Sigmoid colon (tissue), 7 donors: Measurements from ENCODE around the gene UBE3C. TPM values are rescaled to one million over a fixed set of nuclear protein-coding genes. Genes with fewer than 3 reads are reported as not detected.

Source experiments
- DNase-seq: peaks from one replicate; pipeline ENCODE4 v3.0.0-alpha.2; 2019
- H3K27ac ChIP-seq, 4 donors: fragments of 200-600 bp; sonication (generic); one replicate each; pipeline ENCODE4 v1.5.1; 2016 to 2019; ENCODE audit warnings: mild to moderate bottlenecking in 1 of 4
- H3K27me3 ChIP-seq, 3 donors: fragments of 200-600 bp; sonication (generic); one replicate each; pipeline ENCODE4 v1.5.1; 2019; ENCODE audit warnings: mild to moderate bottlenecking in 1 of 3
- H3K36me3 ChIP-seq, 4 donors: fragments of 200-600 bp; sonication (generic); one replicate each; pipeline ENCODE4 v1.5.1; 2016 to 2019
- H3K4me1 ChIP-seq, 4 donors: fragments of 200-600 bp; sonication (generic); one replicate each; pipeline ENCODE4 v1.5.1; 2017 to 2019
- H3K4me3 ChIP-seq, 4 donors: fragments of 200-600 bp; sonication (generic); one replicate each; pipeline ENCODE4 v1.5.1; 2017 to 2019; ENCODE audit warnings: mild to moderate bottlenecking in 2 of 4, moderate library complexity in 1 of 4
- H3K9me3 ChIP-seq, 4 donors: fragments of 200-600 bp in 3 of 4; sonication (generic) in 3 of 4; one replicate each; pipeline versions ENCODE4 v1.5.1 to v1.6.1; 2013 to 2019
- EP300 ChIP-seq, 4 donors: sonication (generic); formaldehyde crosslinking; IDR thresholded peaks; one replicate each; pipeline ENCODE4 v1.6.1; 2017; ENCODE audit warnings: antibody characterized with exemption in 4 of 4
- POLR2A ChIP-seq, 2 donors: fragments of 450-650 bp; IDR thresholded peaks; one replicate each; pipeline ENCODE4 v1.6.1; 2016; ENCODE audit warnings: antibody characterized with exemption in 2 of 2, mild to moderate bottlenecking in 2 of 2, moderate library complexity in 2 of 2
- POLR2AphosphoS5 ChIP-seq, 4 donors: sonication (generic); formaldehyde crosslinking; IDR thresholded peaks; one replicate each; pipeline ENCODE4 v1.6.1; 2017; ENCODE audit warnings: antibody characterized with exemption in 4 of 4
- WGBS, 2 donors: extraction: QIAGEN DNeasy Blood & Tissue Kit; methylation state at CpG; one replicate each; pipeline ENCODE4 v1.1.7; 2013; 5-methylcytosine and 5-hydroxymethylcytosine counted together
- intact Hi-C: fragments of 100-400 bp; cut with DNase I; formaldehyde crosslinking; loops from one replicate; pipeline ENCODE4 v1.15.1; 2023
- polyA plus RNA-seq, 3 donors: library from polyadenylated mRNA; stranded (reverse); fragments of 200-250 nt; gene quantifications; one replicate each; pipeline ENCODE4 v1.2.3, GENCODE V29; 2013
- total RNA-seq, 4 donors: library from RNA; depleted of rRNA; stranded (reverse); fragments of >200 nt; gene quantifications; one replicate each; pipeline ENCODE4 v1.1.0, GENCODE V29; 2016
- TF ChIP-seq, protein P1 (sequence below), 4 experiments: fragments of 450-650 bp in 3 of 4; fragments of 200-600 bp in 1 of 4; IDR thresholded peaks; one replicate each; pipeline ENCODE4 v1.5.1; 2016 to 2019; ENCODE audit warnings: antibody characterized with exemption in 4 of 4, mild to moderate bottlenecking in 3 of 4, moderate library complexity in 2 of 4
- donor health status: healthy with polysubstance abuse.
- donor health status: Bipolar disorder and iron deficiency.
- donor health status: healthy.

The UBE3C gene
- total and polyA plus RNA-seq, 7 donors: 21.0 to 84.2 (median 55.7) TPM

DNA sequence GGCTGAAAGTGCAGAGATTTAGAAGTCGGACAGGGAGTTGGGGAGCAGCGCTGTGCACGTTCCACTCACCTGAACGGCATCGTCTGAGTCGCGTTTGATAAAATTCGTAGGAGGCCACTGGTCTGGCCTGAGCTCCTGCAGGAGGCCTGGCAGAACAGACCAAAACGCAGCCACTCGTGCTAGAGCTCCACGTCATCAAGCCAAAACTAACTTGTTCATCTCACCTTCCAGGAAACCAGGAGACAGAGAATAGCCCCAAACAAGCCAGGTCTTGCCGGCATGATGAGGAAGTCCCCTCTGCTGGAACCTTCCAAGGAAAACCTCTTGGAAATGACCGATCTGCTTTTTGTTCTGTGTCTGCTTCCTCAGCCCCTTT is 154.7 kb downstream of the UBE3C start:
- TF ChIP-seq, protein P1, sequence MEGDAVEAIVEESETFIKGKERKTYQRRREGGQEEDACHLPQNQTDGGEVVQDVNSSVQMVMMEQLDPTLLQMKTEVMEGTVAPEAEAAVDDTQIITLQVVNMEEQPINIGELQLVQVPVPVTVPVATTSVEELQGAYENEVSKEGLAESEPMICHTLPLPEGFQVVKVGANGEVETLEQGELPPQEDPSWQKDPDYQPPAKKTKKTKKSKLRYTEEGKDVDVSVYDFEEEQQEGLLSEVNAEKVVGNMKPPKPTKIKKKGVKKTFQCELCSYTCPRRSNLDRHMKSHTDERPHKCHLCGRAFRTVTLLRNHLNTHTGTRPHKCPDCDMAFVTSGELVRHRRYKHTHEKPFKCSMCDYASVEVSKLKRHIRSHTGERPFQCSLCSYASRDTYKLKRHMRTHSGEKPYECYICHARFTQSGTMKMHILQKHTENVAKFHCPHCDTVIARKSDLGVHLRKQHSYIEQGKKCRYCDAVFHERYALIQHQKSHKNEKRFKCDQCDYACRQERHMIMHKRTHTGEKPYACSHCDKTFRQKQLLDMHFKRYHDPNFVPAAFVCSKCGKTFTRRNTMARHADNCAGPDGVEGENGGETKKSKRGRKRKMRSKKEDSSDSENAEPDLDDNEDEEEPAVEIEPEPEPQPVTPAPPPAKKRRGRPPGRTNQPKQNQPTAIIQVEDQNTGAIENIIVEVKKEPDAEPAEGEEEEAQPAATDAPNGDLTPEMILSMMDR (IDR thresholded peaks at IDR 0.05): no peak
- TF ChIP-seq POLR2A (IDR thresholded peaks at IDR 0.05) (no peak), POLR2AphosphoS5 (IDR thresholded peaks at IDR 0.05) (no peak), EP300 (IDR thresholded peaks at IDR 0.05) (no peak)
- H3K27ac ChIP-seq: no peak overlapping the region
- 66 to 89% methylated on average over 13 of the region's 13 CpGs for WGBS, 2 donors
- H3K4me3 ChIP-seq: no peak overlapping the region
- peaks cover 0 to 3% (median 0%) of the 10 kb centered on the region in 3 donors for H3K27me3 ChIP-seq
- H3K4me1 ChIP-seq: no peaks in the 10 kb centered on the region
- intact Hi-C loops: no loop called here
- no peaks in the 10 kb centered on the region for H3K9me3 ChIP-seq
- DNase-seq: no peak
- H3K36me3 ChIP-seq: no peaks in the 10 kb centered on the region

DNA sequence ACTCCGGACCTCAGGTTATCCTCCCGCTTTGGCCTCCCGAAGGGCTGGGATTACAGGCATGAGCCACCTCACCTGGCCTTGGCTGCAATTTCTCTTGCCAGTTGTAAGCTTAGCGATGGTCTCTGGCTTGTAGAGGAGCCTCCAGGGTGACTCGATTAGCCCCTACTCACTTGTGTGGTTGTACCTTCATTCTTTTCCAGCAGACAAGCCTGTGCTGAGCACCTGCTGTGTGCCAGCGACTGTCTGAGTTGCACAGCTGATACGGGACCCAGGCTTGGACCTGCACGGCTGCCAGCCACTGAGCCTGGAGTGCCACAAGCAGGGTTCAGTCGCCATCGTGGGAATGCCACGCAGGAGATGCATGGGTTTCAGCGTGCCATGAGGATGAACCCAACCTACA is 156.0 kb downstream of the UBE3C start:
- intact Hi-C loops: no loop called here
- no peak for DNase-seq
- WGBS, 2 donors: 90 to 92% methylated on average over 12 of the region's 12 CpGs

DNA sequence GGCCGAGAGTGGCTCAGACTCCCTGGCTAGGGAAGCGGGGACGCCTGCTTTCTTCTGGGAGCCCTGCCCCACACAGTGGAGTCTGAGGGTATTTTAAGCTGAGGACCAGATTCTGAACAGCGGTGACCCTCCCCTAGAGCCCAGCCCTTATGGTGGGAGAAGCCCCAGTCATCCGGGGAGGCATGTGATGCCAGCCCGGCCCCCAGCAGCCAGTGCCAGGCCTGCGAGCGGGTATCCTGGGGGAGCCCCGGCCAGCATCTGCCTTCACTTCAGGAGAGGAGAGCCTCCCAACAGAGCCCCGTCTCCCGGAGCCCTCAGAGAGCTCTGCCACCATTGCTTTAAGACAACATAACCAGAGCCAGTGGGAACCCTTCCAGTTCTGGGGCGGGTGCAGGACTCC is 156.6 kb downstream of the UBE3C start:
- Histone ChIP-seq H3K27ac (no peak overlapping the region), H3K9me3 (no peaks in the 10 kb centered on the region), H3K4me3 (no peak overlapping the region), H3K27me3 (peaks cover 0 to 3% (median 0%) of the 10 kb centered on the region in 3 donors), H3K36me3 (no peaks in the 10 kb centered on the region), H3K4me1 (no peaks in the 10 kb centered on the region)
- intact Hi-C loops: no loop called here
- DNase-seq: no peak
- WGBS, 2 donors: 92 to 93% methylated on average over 12 of the region's 12 CpGs
- TF ChIP-seq POLR2AphosphoS5 (IDR thresholded peaks at IDR 0.05): no peak
- no peak for TF ChIP-seq POLR2A (IDR thresholded peaks at IDR 0.05)
- TF ChIP-seq, protein P1 (IDR thresholded peaks at IDR 0.05): no peak
- TF ChIP-seq EP300 (IDR thresholded peaks at IDR 0.05): no peak

More for the DNA sequence above, 156.0 kb downstream of the UBE3C start:
- Histone ChIP-seq H3K4me1 (no peaks in the 10 kb centered on the region), H3K4me3 (no peak overlapping the region), H3K9me3 (no peaks in the 10 kb centered on the region), H3K27me3 (peaks cover 0 to 3% (median 0%) of the 10 kb centered on the region in 3 donors), H3K27ac (no peak overlapping the region), H3K36me3 (no peaks in the 10 kb centered on the region)
- TF ChIP-seq POLR2AphosphoS5 (IDR thresholded peaks at IDR 0.05) (no peak), POLR2A (IDR thresholded peaks at IDR 0.05) (no peak), EP300 (IDR thresholded peaks at IDR 0.05) (no peak)
- TF ChIP-seq, protein P1 (IDR thresholded peaks at IDR 0.05): no peak

GRCh38 chr7:157297185-157297584 is 158.5 kb downstream of the UBE3C start:
- 76 to 81% methylated on average over 13 of the region's 13 CpGs for WGBS, 2 donors
- no peaks in the 10 kb centered on the region for H3K36me3 ChIP-seq
- H3K27me3 ChIP-seq: peaks cover 0 to 3% (median 0%) of the 10 kb centered on the region in 3 donors
- intact Hi-C loops: no loop called here
- no peak for TF ChIP-seq EP300 (IDR thresholded peaks at IDR 0.05)
- no peak for TF ChIP-seq POLR2A (IDR thresholded peaks at IDR 0.05)
- no peak for TF ChIP-seq POLR2AphosphoS5 (IDR thresholded peaks at IDR 0.05)
- TF ChIP-seq, protein P1 (IDR thresholded peaks at IDR 0.05): no peak
- no peak for DNase-seq
- H3K4me1 ChIP-seq: no peaks in the 10 kb centered on the region
- no peak overlapping the region for H3K4me3 ChIP-seq
- no peak overlapping the region for H3K27ac ChIP-seq
- no peaks in the 10 kb centered on the region for H3K9me3 ChIP-seq

DNA sequence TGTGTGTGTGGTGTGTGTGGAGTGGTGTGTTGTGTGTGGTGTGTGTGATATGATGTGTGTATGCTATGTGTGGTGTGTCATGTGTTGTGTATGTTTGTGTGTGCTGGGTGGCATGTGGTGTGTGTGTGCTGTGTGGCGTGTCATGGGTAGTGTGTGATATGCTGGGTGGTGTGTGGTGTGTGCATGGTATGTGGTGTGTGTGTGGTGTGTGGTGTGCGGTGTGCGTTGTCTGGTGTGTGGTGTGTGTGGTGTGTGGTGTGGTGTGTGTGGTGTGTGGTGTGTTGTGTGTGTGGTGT is 160.5 kb downstream of the UBE3C start:
- H3K4me1 ChIP-seq: no peaks in the 10 kb centered on the region
- intact Hi-C loops: no loop called here
- H3K9me3 ChIP-seq: no peaks in the 10 kb centered on the region
- H3K27ac ChIP-seq: no peak overlapping the region
- TF ChIP-seq EP300 (IDR thresholded peaks at IDR 0.05) (no peak), POLR2AphosphoS5 (IDR thresholded peaks at IDR 0.05) (no peak), POLR2A (IDR thresholded peaks at IDR 0.05) (no peak)
- TF ChIP-seq, protein P1 (IDR thresholded peaks at IDR 0.05): no peak
- no peaks in the 10 kb centered on the region for H3K36me3 ChIP-seq
- H3K27me3 ChIP-seq: peaks cover 0 to 3% (median 0%) of the 10 kb centered on the region in 3 donors
- WGBS, 2 donors: 95 to 96% methylated on average over 3 of the region's 3 CpGs
- H3K4me3 ChIP-seq: no peak overlapping the region
- DNase-seq: no peak
